Stimulated activated CD8-positive, alpha-beta memory T cell treated with anti-CD3 and anti-CD28 coated beads, Interleukin-12 subunit alpha, Interleukin-12 subunit beta, amount 100 ng/mL, for 24 hours (primary cell): ENCODE measurements around the gene PDE8B.

Experiments used
- DNase-seq: peaks from one replicate; pipeline ENCODE4 v3.0.0-alpha.2; 2020; ENCODE audit errors: extremely low read depth

PDE8B gene

GRCh38 chr5:77398458-77398857 is 188.0 kb downstream of the PDE8B start:
- no peak for DNase-seq

GRCh38 chr5:77398896-77399295 is 188.4 kb downstream of the PDE8B start:
- no peak for DNase-seq

- DNase-seq = no peak
Observed at GRCh38 chr5:77400645-77401044, 190.2 kb downstream of the PDE8B start.

- DNase-seq = no peak
Observed at GRCh38 chr5:77402796-77403195, 192.3 kb downstream of the PDE8B start.

GRCh38 chr5:77407152-77407551 is 196.7 kb downstream of the PDE8B start:
- DNase-seq = no peak

GRCh38 chr5:77409870-77410621 is 199.6 kb downstream of the PDE8B start:
- DNase-seq = no peak

- DNase-seq = no peak
Observed at GRCh38 chr5:77413049-77413448, 202.6 kb downstream of the PDE8B start.

- DNase-seq = no peak
Observed at GRCh38 chr5:77418162-77418561, 207.7 kb downstream of the PDE8B start.

GRCh38 chr5:77418601-77419581 is 208.4 kb downstream of the PDE8B start:
- no peak for DNase-seq

- no peak for DNase-seq
Observed at GRCh38 chr5:77419644-77420582, 209.4 kb downstream of the PDE8B start.

GRCh38 chr5:77420940-77421339 is 210.5 kb downstream of the PDE8B start:
- DNase-seq = no peak

GRCh38 chr5:77423022-77423750 is 212.7 kb downstream of the PDE8B start:
- DNase-seq = no peak

- no peak for DNase-seq
Observed at GRCh38 chr5:77424921-77425320, 214.4 kb downstream of the PDE8B start.

- no peak for DNase-seq
Observed at GRCh38 chr5:77425420-77425819, 214.9 kb downstream of the PDE8B start.

- DNase-seq = no peak
Observed at GRCh38 chr5:77425998-77426659, 215.6 kb downstream of the PDE8B start.

- no peak for DNase-seq
Observed at GRCh38 chr5:77426670-77427069, 216.2 kb downstream of the PDE8B start.

GRCh38 chr5:77427998-77428397 is 217.5 kb downstream of the PDE8B start:
- no peak for DNase-seq

- no peak for DNase-seq
Observed at GRCh38 chr5:77428526-77428925, 218.0 kb downstream of the PDE8B start.

- no peak for DNase-seq
Observed at GRCh38 chr5:77430726-77431125, 220.2 kb downstream of the PDE8B start.

GRCh38 chr5:77431286-77431685 is 220.8 kb downstream of the PDE8B start:
- DNase-seq = no peak
